HepG2 (cell line): ENCODE data around the gene CYP2W1. TPM values are rescaled to one million over a fixed set of nuclear protein-coding genes. Genes with fewer than 3 reads are reported as not detected.

ENCODE experiments used
- ATAC-seq: fragments of 200-7000 bp; cut with Tn5 transposase; 3 replicates; pipeline ENCODE4 v1.9.1; 2020; ENCODE audit warnings: mild to moderate bottlenecking, moderate library complexity
- BruUV-seq: library from RNA; stranded (reverse); fragments of 400-500 nt; replicated peaks from 2 replicates; lab custom pipeline; 2021; lab: Mats Ljungman, UMichigan
- CTCF ChIA-PET: fragments of 300-600 bp; formaldehyde crosslinking; extraction: SDS; loops from one replicate; lab custom pipeline; 2021; ENCODE audit warnings: low total read pairs, inconsistent platforms, low intra/inter-chr PET ratio; lab: Yijun Ruan, JAX
- POLR2A ChIA-PET: fragments of 350-600 bp; sonication (Branson Sonifier 250); formaldehyde crosslinking; loops from one replicate; lab custom pipeline; 2020; ENCODE audit warnings: antibody characterized with exemption, inconsistent platforms; lab: Yijun Ruan, JAX
- DNase-seq: peaks from one replicate; pipeline ENCODE4 v3.0.0-alpha.2; 2015; ENCODE audit warnings: low spot score
- FAIRE-seq: peaks from 3 replicates; lab custom pipeline; 2011; peaks lifted over from hg19 to GRCh38; lab: Jason Lieb, UNC
- H2AFZ ChIP-seq: one replicate; pipeline ENCODE4 v1.6.1; 2011; ENCODE audit warnings: low read length, inconsistent platforms
- H3K27ac ChIP-seq: fragments of 300-600 bp; 3 replicates; pipeline ENCODE4 v1.8.0; 2011; ENCODE audit warnings: mixed run types, mild to moderate bottlenecking, mixed read lengths, low read length, inconsistent platforms; ENCODE audit not compliant: insufficient read depth; ENCODE audit errors: extremely low read length
- H3K27me3 ChIP-seq, 2 experiments: fragments of 200-600 bp in 1 of 2; 2 replicates in 1 of 2; 3 replicates in 1 of 2; pipeline versions ENCODE4 v1.6.0 to v1.8.0; 2011; ENCODE audit warnings: low read length in 2 of 2, mild to moderate bottlenecking in 2 of 2, moderate library complexity in 2 of 2, inconsistent platforms in 1 of 2; ENCODE audit not compliant: insufficient read depth in 2 of 2, control insufficient read depth in 1 of 2
- H3K36me3 ChIP-seq, 2 experiments: fragments of 200-600 bp in 1 of 2; replicated peaks in 1 of 2; 2 replicates in 1 of 2; 3 replicates in 1 of 2; pipeline versions ENCODE4 v1.5.1 to v1.8.0; 2011; ENCODE audit warnings: low read length in 2 of 2, inconsistent platforms in 1 of 2; ENCODE audit not compliant: insufficient read depth in 2 of 2, control insufficient read depth in 1 of 2
- H3K4me1 ChIP-seq: 2 replicates; pipeline ENCODE4 v1.5.1; 2012; ENCODE audit warnings: low read length, inconsistent platforms; ENCODE audit not compliant: insufficient read depth
- H3K4me2 ChIP-seq: 2 replicates; pipeline ENCODE4 v1.6.0; 2011; ENCODE audit warnings: low read depth, low read length, inconsistent platforms
- H3K4me3 ChIP-seq, 3 experiments: fragments of 200-600 bp in 1 of 3; sonication (generic), shearing (Covaris generic) in 1 of 3; replicated peaks in 1 of 3; 2 replicates each; pipeline ENCODE4 v1.5.1; 2011 to 2016; ENCODE audit warnings: low read length in 3 of 3, inconsistent platforms in 2 of 3, low read depth in 2 of 3, mild to moderate bottlenecking in 2 of 3, control low read depth in 1 of 3, mixed read lengths in 1 of 3; ENCODE audit not compliant: insufficient read depth in 1 of 3
- H3K79me2 ChIP-seq: one replicate; pipeline ENCODE4 v1.6.1; 2011; ENCODE audit warnings: low read length, inconsistent platforms; ENCODE audit not compliant: insufficient read depth
- H3K9ac ChIP-seq: 2 replicates; pipeline ENCODE4 v1.6.0; 2011; ENCODE audit warnings: mild to moderate bottlenecking, low read depth, low read length, inconsistent platforms; ENCODE audit not compliant: insufficient read depth
- H3K9me3 ChIP-seq: 2 replicates; pipeline ENCODE4 v1.5.1; 2012; ENCODE audit warnings: mild to moderate bottlenecking, low read length
- H4K20me1 ChIP-seq: 2 replicates; pipeline ENCODE4 v1.6.0; 2011; ENCODE audit warnings: inconsistent platforms, mild to moderate bottlenecking, low read length, moderate library complexity; ENCODE audit not compliant: insufficient read depth
- CHD2 ChIP-seq: IDR thresholded peaks from 2 replicates; pipeline ENCODE4 v1.6.1; 2011; ENCODE audit warnings: low read depth, low read length, improper control_type of control experiment
- ERF ChIP-seq: IDR thresholded peaks from 2 replicates; pipeline ENCODE4 v1.6.1; 2018; ENCODE audit warnings: missing biosample characterization, missing genetic modification reagents
- FOXM1 ChIP-seq: sonication (generic); formaldehyde crosslinking; IDR thresholded peaks from 2 replicates; pipeline ENCODE4 v1.5.0; 2020; ENCODE audit warnings: missing genetic modification reagents
- IKZF4 ChIP-seq: sonication (generic); formaldehyde crosslinking; IDR thresholded peaks from 2 replicates; pipeline ENCODE4 v1.5.1; 2020; ENCODE audit warnings: borderline replicate concordance, mild to moderate bottlenecking, low read depth, missing genetic modification reagents; ENCODE audit errors: not compliant biosample characterization
- XBP1 ChIP-seq: sonication (generic); formaldehyde crosslinking; IDR thresholded peaks from 2 replicates; pipeline ENCODE4 v1.5.0; 2020; ENCODE audit warnings: missing genetic modification reagents
- ZFP36L1 ChIP-seq: sonication (generic); formaldehyde crosslinking; IDR thresholded peaks from 2 replicates; pipeline ENCODE4 v1.8.0; 2022; ENCODE audit warnings: mild to moderate bottlenecking, missing genetic modification reagents, moderate library complexity
- ZNF251 ChIP-seq: sonication (generic); formaldehyde crosslinking; IDR thresholded peaks from 2 replicates; pipeline ENCODE4 v1.9.0; 2021; ENCODE audit warnings: mild to moderate bottlenecking, missing genetic modification reagents
- ZNF510 ChIP-seq: sonication (generic); formaldehyde crosslinking; IDR thresholded peaks from 2 replicates; pipeline ENCODE4 v1.4.0; 2020; ENCODE audit warnings: low read depth, mild to moderate bottlenecking, missing genetic modification reagents
- ZNF530 ChIP-seq: sonication (generic); formaldehyde crosslinking; IDR thresholded peaks from 2 replicates; pipeline ENCODE4 v1.5.0; 2020; ENCODE audit warnings: low read depth, mild to moderate bottlenecking, missing genetic modification reagents
- ZNF891 ChIP-seq: sonication (generic); formaldehyde crosslinking; IDR thresholded peaks from 2 replicates; pipeline ENCODE4 v1.5.0; 2020; ENCODE audit warnings: mild to moderate bottlenecking, missing genetic modification reagents
- WGBS: methylation state at CpG from one replicate; pipeline ENCODE4 v1.1.6; 2017; ENCODE audit warnings: low lambda C conversion rate; 5-methylcytosine and 5-hydroxymethylcytosine counted together
- in situ Hi-C: cut with HindIII; loops from 2 replicates; pipeline ENCODE4 v1.10.0; 2017; ENCODE audit warnings: low pct_unique_long_range_greater_than_20kb; ENCODE audit not compliant: extremely low pct_ligation_motif_present
- intact Hi-C: fragments of 100-400 bp; cut with micrococcal nuclease; formaldehyde crosslinking; loops from one replicate; pipeline ENCODE4 v1.10.0; 2022; ENCODE audit not compliant: unreplicated experiment
- polyA plus RNA-seq, 8 experiments: library from polyadenylated mRNA; depleted of rRNA in 3 of 8; stranded (reverse) in 7 of 8; unstranded in 1 of 8; fragments of >200 nt; fragmentation: Illumina TruSeq in 4 of 8; extraction: Trizol in 4 of 8; gene quantifications; 2 replicates each; pipeline versions ENCODE4 v1.2.1 to v1.2.3, GENCODE V29; 2011 to 2016; ENCODE audit warnings: low read depth in 4 of 8, missing spikeins in 1 of 8, mixed read lengths in 1 of 8; ENCODE audit not compliant: insufficient read depth in 1 of 8
- total RNA-seq, 5 experiments: library from RNA; depleted of rRNA; stranded (reverse); fragments of >200 nt; fragmentation: Illumina TruSeq; extraction: Trizol; gene quantifications; 2 replicates each; pipeline ENCODE4 v1.2.3, GENCODE V29; 2016; ENCODE audit warnings: low read depth in 1 of 5
- TF ChIP-seq, protein P1 (sequence below): sonication (generic); formaldehyde crosslinking; IDR thresholded peaks from 2 replicates; pipeline ENCODE4 v1.8.0; 2022; ENCODE audit warnings: missing genetic modification reagents, mild to moderate bottlenecking, inconsistent platforms, borderline replicate concordance

Gene CYP2W1
- total and polyA plus RNA-seq, 2 of the 13 experiments (the other 11 are each of a cell fraction or from before 2014, with no cell fraction given), result 19.5 to 31.7 TPM

DNA sequence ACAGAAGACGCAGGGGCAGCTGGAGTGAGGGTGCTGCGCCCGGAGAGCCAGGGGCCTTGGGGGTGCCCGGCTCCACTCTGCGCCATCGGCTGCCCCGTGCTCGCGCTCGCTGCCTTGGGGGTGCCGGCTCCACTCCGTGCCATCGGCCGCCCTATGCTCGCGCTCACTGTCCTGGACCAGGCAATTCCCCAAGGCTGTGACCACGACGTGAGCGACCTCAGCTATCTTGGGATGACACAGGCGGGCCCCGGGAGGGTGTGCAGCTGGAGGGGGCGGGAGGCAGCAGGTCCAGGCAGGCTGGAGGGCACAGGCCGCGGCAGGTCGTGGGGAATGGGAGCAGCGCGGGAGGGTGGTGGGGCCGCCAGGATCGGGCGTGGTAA is 29.7 kb downstream of the CYP2W1 start:
- Histone ChIP-seq H3K4me3 (no peak overlapping the region), H3K4me2 (no peak overlapping the region), H3K4me1 (peaks cover 24% of the 10 kb centered on the region), H3K27ac (no peak overlapping the region), H3K27me3 (no peaks in the 10 kb centered on the region), H4K20me1 (no peaks in the 10 kb centered on the region), H3K36me3 (peaks cover 3 to 7% of the 10 kb centered on the region in 2 experiments; a peak in 2 of 5 replicates), H3K9ac (no peak overlapping the region), H3K79me2 (peaks cover 6% of the 10 kb centered on the region), H2AFZ (no peak overlapping the region), H3K9me3 (no peaks in the 10 kb centered on the region)
- CTCF ChIA-PET, result no interaction called here
- ATAC-seq (no peak), DNase-seq (no peak), FAIRE-seq (no peak)
- 93% methylated on average over 27 of the region's 30 CpGs for WGBS
- POLR2A ChIA-PET, result interaction anchor here (1.0 kb wide), 1 partner anchor 20 kb away, joined by 3 read pairs; no protein-coding TSS in a partner anchor
- no TSS peak for BruUV-seq
- intact Hi-C loops (no loop called here), in situ Hi-C loops (no loop called here)
- TF ChIP-seq CHD2 (no peak), XBP1 (CRISPR knock-in tag) (no peak), ZNF251 (CRISPR knock-in tag) (no peak), ZNF510 (CRISPR knock-in tag) (no peak), ZNF530 (CRISPR knock-in tag) (no peak), FOXM1 (CRISPR knock-in tag) (no peak)

DNA sequence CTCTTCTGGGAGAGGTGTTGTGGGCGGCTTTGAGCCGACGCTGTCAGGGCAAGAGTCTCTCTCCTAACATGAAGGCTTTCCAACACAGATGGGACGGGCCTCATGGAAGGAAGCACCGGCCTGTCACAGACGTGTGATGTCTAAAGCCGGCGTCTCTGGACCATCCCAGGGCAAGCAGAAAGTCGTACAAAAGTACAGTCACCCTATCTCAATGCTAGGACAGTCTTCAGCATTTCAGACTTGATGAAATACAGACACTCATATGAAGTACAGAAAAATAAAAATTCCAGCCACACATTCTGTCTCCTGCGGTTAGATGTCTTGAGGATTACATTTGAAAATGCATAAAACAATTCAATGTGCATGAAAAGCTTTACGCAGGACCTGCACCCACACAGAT is 30.6 kb downstream of the CYP2W1 start:
- BruUV-seq, result no TSS peak
- CTCF ChIA-PET, result no interaction called here
- Histone ChIP-seq H3K4me1 (peaks cover 33% of the 10 kb centered on the region), H3K79me2 (peaks cover 6% of the 10 kb centered on the region), H3K4me2 (no peak overlapping the region), H3K4me3 (no peak overlapping the region), H3K9me3 (no peaks in the 10 kb centered on the region), H4K20me1 (no peaks in the 10 kb centered on the region), H3K36me3 (peaks cover 3 to 11% of the 10 kb centered on the region in 2 experiments; a peak in 2 of 5 replicates), H3K27ac (no peak overlapping the region), H3K9ac (no peak overlapping the region), H3K27me3 (no peaks in the 10 kb centered on the region), H2AFZ (no peak overlapping the region)
- TF ChIP-seq ZFP36L1 (no peak), ZNF891 (CRISPR knock-in tag) (no peak), IKZF4 (CRISPR knock-in tag) (no peak), ERF (CRISPR knock-in tag) (no peak)
- TF ChIP-seq, protein P1, sequence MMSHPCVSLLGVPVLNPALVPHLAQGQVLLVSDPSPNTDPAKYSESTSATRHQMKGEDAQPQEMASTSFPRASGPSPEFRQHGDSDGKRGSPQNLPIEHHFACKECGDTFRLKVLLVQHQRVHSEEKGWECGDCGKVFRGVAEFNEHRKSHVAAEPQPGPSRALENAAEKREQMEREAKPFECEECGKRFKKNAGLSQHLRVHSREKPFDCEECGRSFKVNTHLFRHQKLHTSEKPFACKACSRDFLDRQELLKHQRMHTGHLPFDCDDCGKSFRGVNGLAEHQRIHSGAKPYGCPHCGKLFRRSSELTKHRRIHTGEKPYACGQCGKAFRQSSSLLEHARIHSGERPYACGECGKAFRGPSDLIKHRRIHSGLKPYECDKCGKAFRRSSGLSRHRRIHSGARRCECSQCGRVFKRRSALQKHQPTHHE, result no peak
- 95% methylated on average over 11 of the region's 11 CpGs for WGBS
- POLR2A ChIA-PET, result no interaction called here
- intact Hi-C loops (no loop called here), in situ Hi-C loops (no loop called here)
- FAIRE-seq (no peak), DNase-seq (no peak), ATAC-seq (no peak)
